ENCODE measurements around the gene CHP1. TPM values are rescaled to one million over a fixed set of nuclear protein-coding genes. Genes with fewer than 3 reads are reported as not detected.

The CHP1 gene
- total and polyA plus RNA-seq, 8 donors = 23.2 to 79.1 (median 66.3) TPM

DNA sequence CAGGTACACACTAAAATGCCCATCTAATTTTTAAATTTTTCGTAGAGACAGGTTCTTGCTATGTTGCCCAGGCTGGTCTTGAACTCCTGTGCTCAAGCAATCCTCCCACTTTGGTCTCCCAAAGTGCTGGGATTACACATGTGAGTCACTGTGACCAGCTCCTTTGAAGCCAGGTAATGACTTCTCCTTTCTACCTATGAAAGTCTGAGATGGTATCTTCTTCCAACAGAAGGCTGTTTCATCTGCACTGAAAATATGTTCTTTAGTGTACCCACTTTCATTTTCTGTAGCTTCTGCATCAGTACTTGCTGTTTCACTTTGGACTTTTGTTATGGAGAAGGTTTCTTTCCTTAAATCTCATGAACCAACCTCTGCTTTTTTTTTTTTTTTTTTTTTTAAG, 92.5 kb downstream of the CHP1 start:
- no peaks in the 10 kb centered on the region for H3K27me3 ChIP-seq
- intact Hi-C loops (cut with DNase I) = loop anchor here in 1 of 3 donors (10.0 kb wide), 1 partner anchor 419 kb away; no protein-coding TSS in a partner anchor
- TF ChIP-seq, protein P1, sequence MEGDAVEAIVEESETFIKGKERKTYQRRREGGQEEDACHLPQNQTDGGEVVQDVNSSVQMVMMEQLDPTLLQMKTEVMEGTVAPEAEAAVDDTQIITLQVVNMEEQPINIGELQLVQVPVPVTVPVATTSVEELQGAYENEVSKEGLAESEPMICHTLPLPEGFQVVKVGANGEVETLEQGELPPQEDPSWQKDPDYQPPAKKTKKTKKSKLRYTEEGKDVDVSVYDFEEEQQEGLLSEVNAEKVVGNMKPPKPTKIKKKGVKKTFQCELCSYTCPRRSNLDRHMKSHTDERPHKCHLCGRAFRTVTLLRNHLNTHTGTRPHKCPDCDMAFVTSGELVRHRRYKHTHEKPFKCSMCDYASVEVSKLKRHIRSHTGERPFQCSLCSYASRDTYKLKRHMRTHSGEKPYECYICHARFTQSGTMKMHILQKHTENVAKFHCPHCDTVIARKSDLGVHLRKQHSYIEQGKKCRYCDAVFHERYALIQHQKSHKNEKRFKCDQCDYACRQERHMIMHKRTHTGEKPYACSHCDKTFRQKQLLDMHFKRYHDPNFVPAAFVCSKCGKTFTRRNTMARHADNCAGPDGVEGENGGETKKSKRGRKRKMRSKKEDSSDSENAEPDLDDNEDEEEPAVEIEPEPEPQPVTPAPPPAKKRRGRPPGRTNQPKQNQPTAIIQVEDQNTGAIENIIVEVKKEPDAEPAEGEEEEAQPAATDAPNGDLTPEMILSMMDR (IDR thresholded peaks at IDR 0.05) = no peak
- H3K9me3 ChIP-seq = no peaks in the 10 kb centered on the region
- H3K4me1 ChIP-seq = no peaks in the 10 kb centered on the region
- WGBS, 2 donors = 88 to 97% methylated on average over 1 of the region's 1 CpG
- ATAC-seq = no peak
- DNase-seq = no peak
- FAIRE-seq = no peak
- H3K27ac ChIP-seq = no peak overlapping the region
- H3K4me3 ChIP-seq = no peak overlapping the region
- no peaks in the 10 kb centered on the region for H3K36me3 ChIP-seq

DNA sequence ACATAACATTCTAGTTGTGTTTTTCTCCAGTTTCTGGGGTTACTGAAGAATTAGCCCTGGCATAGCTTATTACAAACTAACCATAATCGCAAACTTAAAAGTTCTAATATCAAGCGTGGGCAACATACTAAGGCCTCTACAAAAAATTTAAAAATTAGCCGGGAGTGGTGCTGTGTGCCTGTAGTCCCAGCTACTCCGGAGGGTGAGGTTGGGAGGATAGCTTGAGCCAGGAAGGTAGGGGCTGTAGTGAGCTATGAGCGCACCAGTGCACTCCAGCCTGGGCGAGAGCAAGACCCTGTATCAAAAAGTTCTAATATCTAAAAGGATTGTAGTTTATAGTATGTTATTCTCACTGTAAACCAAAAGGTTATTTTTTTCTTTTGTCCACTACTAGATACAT, 100.2 kb downstream of the CHP1 start:
- TF ChIP-seq, protein P1 (IDR thresholded peaks at IDR 0.05) = no peak
- 73 to 79% methylated on average over 6 of the region's 6 CpGs for WGBS, 2 donors
- Histone ChIP-seq H3K27ac (no peak overlapping the region), H3K4me1 (peaks cover 0 to 5% (median 5%) of the 10 kb centered on the region in 3 donors), H3K27me3 (no peaks in the 10 kb centered on the region), H3K36me3 (no peaks in the 10 kb centered on the region), H3K4me3 (no peak overlapping the region), H3K9me3 (no peaks in the 10 kb centered on the region)
- intact Hi-C loops (cut with DNase I) = no loop called here
- ATAC-seq (no peak), FAIRE-seq (no peak), DNase-seq (no peak)

Other genes with a start within 250 kb of the CHP1 start
- 10 to 100 TPM in 3 of 6 donors, 1 to 10 TPM in 3; 6.8 to 11.7 (median 9.1) TPM for gene INO80, start 115.0 kb upstream of the CHP1 start, total RNA-seq
- 1 to 10 TPM; 4.7 to 5.5 TPM for gene INO80, start 115.0 kb upstream of the CHP1 start, polyA plus RNA-seq
- gene EXD1, start 511 bp upstream of the CHP1 start, total RNA-seq = not detected
- not detected for gene EXD1, start 511 bp upstream of the CHP1 start, polyA plus RNA-seq
- gene OIP5, start 101.3 kb downstream of the CHP1 start, total RNA-seq = under 1 TPM; 0.17 to 0.41 (median 0.25) TPM
- under 1 TPM; 0.30 to 0.56 TPM for gene OIP5, start 101.3 kb downstream of the CHP1 start, polyA plus RNA-seq
- 1 to 10 TPM in 3 of 6 donors, under 1 TPM in 3; 0.37 to 5.6 (median 1.2) TPM for gene NUSAP1, start 101.6 kb downstream of the CHP1 start, total RNA-seq
- gene NUSAP1, start 101.6 kb downstream of the CHP1 start, polyA plus RNA-seq = 1 to 10 TPM in 1 of 2 donors, under 1 TPM in 1; 0.95 to 2.1 TPM
- gene NDUFAF1, start 171.2 kb downstream of the CHP1 start, total RNA-seq = 1 to 10 TPM; 4.6 to 9.8 (median 7.3) TPM
- 1 to 10 TPM; 5.1 to 9.1 TPM for gene NDUFAF1, start 171.2 kb downstream of the CHP1 start, polyA plus RNA-seq
- 10 to 100 TPM in 3 of 6 donors, 1 to 10 TPM in 3; 9.0 to 16.1 (median 10.3) TPM for gene RTF1, start 185.8 kb downstream of the CHP1 start, total RNA-seq
- gene RTF1, start 185.8 kb downstream of the CHP1 start, polyA plus RNA-seq = 10 to 100 TPM in 1 of 2 donors, 1 to 10 TPM in 1; 7.9 to 17.3 TPM

All from pancreas (tissue), 10 donors.